ENCODE measurements around the gene AMACR.
A peak's percentile ranks its signal among the peaks of the same experiment; 100 is the strongest.

AMACR gene

DNA sequence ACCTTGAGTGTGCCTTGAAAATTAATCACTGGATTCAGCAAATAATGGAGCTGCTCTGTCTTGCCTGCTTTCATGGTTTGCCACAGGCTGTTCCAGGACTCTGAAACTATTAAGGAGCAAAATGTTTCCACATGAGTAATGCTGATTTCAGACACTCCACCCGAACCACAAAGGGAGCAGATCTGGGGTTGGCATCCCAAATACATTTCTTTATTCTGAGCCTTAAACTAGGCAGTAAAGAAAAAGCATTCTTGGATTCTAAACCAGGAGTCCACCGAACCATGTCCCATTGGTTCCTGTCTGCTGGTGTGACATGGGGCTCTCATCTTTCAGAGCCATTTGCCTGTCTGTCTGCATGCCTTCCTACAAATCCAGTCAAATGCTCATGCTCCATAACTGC, 45.3 kb upstream of the AMACR start:
- TF ChIP-seq, protein P1, sequence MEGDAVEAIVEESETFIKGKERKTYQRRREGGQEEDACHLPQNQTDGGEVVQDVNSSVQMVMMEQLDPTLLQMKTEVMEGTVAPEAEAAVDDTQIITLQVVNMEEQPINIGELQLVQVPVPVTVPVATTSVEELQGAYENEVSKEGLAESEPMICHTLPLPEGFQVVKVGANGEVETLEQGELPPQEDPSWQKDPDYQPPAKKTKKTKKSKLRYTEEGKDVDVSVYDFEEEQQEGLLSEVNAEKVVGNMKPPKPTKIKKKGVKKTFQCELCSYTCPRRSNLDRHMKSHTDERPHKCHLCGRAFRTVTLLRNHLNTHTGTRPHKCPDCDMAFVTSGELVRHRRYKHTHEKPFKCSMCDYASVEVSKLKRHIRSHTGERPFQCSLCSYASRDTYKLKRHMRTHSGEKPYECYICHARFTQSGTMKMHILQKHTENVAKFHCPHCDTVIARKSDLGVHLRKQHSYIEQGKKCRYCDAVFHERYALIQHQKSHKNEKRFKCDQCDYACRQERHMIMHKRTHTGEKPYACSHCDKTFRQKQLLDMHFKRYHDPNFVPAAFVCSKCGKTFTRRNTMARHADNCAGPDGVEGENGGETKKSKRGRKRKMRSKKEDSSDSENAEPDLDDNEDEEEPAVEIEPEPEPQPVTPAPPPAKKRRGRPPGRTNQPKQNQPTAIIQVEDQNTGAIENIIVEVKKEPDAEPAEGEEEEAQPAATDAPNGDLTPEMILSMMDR (IDR thresholded peaks at IDR 0.05; ENCODE audit: control insufficient read depth, extremely low read depth, insufficient read depth), result no peak
- H3K4me3 ChIP-seq (ENCODE audit: low read depth, low read length), result no peak overlapping the region
- no peak for DNase-seq (ENCODE audit: low read depth)

DNA sequence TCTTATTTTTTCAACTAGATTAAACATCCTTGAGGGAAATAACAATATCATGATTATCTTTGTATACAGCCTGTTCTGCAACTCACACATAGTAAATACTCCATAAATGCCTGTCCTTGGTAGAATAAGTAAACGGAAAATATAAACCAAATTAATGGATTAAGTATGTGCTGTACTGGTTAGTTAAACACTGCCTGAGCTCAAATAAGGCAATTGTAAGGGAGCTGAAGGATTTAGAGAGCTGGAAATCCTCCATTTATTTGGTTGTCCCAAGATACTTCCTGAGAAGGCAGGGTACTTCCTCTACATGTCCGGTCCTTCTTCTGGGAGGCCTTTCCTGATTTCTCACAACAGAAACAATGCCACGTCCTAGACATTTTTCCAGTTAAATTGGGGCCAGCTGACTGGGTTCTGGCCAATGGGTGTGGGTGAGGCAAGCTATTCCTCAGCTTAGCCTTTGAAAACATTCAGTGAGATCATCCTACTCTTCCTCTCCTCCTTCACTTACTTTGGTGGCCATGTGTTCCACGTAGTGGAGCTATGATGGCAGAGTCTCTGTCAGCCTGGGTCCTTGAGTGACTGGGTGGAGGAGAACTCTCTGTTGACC, 43.6 kb upstream of the AMACR start:
- TF ChIP-seq, protein P1 (IDR thresholded peaks at IDR 0.05; ENCODE audit: control insufficient read depth, extremely low read depth, insufficient read depth), result no peak
- peak; percentile 76 for DNase-seq (ENCODE audit: low read depth)
- no peak overlapping the region for H3K4me3 ChIP-seq (ENCODE audit: low read depth, low read length)

DNA sequence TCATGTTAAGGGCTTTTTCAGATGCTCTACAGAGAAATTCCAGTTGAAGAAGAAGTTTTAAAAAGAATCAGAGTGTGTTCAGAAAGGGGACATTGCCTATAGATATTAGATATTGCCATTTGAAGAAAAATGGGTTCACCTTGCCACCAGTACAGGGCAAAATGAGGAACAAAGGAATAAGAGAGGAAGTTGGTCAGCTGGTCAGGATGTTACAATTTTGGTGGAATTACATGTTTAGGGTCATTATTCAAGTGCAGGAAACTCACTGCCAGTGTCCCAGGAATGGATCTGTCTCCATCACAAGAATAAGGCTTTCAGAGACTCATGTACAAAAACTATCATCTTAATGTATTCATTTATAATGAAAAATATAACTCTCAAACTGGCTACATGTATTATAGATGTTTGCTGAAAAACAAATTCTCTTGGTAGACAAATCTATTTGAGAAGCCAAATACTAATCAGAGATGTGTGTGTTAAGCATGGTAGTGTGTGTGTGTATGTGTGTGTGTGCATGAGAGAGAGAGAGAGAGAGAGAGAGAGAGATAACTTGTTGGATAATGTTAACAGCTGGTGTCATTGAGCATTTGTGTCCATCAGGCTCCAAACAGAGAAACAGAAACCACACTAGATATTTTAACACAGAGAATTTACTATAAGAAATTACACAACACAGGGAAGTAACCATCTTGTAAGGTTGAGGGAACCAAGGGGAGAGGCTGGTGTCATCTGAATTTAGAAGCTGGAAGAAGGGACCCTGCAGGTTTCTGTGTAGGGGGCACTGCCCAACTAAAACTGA, 40.1 kb upstream of the AMACR start:
- no peak overlapping the region for H3K4me3 ChIP-seq (ENCODE audit: low read depth, low read length)
- TF ChIP-seq, protein P1 (IDR thresholded peaks at IDR 0.05; ENCODE audit: control insufficient read depth, extremely low read depth, insufficient read depth), result no peak
- no peak for DNase-seq (ENCODE audit: low read depth)

DNA sequence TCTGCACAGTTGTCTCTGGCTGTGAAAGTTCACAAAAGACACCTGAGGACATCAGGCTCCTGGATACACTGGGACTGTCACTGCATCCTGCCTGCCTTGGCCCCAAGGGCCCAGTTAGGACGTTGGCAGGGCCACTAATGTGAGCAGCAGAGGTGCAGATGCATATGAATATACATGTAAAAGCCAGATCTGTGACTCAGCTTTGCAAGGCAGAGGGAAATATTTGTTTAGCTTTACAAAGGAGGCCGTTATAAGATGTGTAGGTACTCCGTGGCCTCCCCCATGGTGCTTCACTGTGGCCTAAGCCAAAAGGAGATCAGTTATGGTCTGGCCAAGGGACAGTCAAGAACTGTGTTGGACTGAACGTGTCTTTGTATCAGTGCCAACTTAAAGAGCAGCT, 39.3 kb upstream of the AMACR start:
- TF ChIP-seq, protein P1 (IDR thresholded peaks at IDR 0.05; ENCODE audit: control insufficient read depth, extremely low read depth, insufficient read depth), result no peak
- no peak overlapping the region for H3K4me3 ChIP-seq (ENCODE audit: low read depth, low read length)
- DNase-seq (ENCODE audit: low read depth), result no peak

DNA sequence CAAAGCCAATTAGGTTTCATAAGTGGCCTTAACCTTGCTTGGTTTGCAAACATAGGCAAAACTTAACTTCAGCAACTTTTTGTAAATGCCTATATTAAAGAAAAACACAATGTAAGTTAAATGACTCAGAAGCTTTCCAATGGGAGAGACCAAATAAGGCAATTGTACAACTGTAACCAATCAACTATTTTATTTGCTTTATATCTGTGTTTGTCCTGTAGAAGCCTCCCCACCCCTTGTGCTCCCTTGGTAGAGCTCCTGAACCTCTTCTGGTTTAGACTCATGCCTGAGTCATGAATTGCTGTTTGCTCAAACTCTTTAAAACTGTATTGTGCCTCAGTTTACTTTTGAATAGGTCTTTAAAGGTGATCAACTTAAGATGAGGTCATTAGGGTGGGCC, 38.1 kb upstream of the AMACR start:
- TF ChIP-seq, protein P1 (IDR thresholded peaks at IDR 0.05; ENCODE audit: control insufficient read depth, extremely low read depth, insufficient read depth), result no peak
- no peak overlapping the region for H3K4me3 ChIP-seq (ENCODE audit: low read depth, low read length)
- no peak for DNase-seq (ENCODE audit: low read depth)

DNA sequence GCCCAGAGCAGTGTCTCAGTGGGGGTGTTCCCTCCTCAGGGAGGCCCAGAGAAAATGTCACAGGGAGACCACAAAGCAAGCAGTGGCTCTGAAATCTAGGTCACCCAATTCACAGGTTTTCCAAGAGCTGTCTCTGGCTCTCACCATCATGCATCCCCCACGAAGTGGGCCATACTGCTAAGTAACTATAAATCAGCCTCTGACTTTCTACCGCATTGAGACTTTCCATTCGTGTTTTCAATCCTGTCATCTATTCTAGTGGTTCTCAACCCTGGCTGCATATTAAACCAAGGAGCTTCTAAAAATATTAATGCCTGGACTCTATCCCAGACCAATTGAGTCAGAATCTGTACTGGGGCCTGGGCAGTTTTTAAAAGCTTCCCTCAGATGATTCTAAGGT, 37.2 kb upstream of the AMACR start:
- TF ChIP-seq, protein P1 (IDR thresholded peaks at IDR 0.05; ENCODE audit: control insufficient read depth, extremely low read depth, insufficient read depth), result no peak
- H3K4me3 ChIP-seq (ENCODE audit: low read depth, low read length), result no peak overlapping the region
- no peak for DNase-seq (ENCODE audit: low read depth)
